HepG2 (cell line): Measurements from ENCODE around the gene NTRK2. TPM values are rescaled to one million over a fixed set of nuclear protein-coding genes. Genes with fewer than 3 reads are reported as not detected.

Experiments used
- ATAC-seq: fragments of 200-7000 bp; cut with Tn5 transposase; 3 replicates; pipeline ENCODE4 v1.9.1; 2020; ENCODE audit warnings: mild to moderate bottlenecking, moderate library complexity
- BruUV-seq: library from RNA; stranded (reverse); fragments of 400-500 nt; replicated peaks from 2 replicates; lab custom pipeline; 2021; lab: Mats Ljungman, UMichigan
- CTCF ChIA-PET: fragments of 300-600 bp; formaldehyde crosslinking; extraction: SDS; loops from one replicate; lab custom pipeline; 2021; ENCODE audit warnings: low total read pairs, inconsistent platforms, low intra/inter-chr PET ratio; lab: Yijun Ruan, JAX
- POLR2A ChIA-PET: fragments of 350-600 bp; sonication (Branson Sonifier 250); formaldehyde crosslinking; loops from one replicate; lab custom pipeline; 2020; ENCODE audit warnings: antibody characterized with exemption, inconsistent platforms; lab: Yijun Ruan, JAX
- DNase-seq: peaks from one replicate; pipeline ENCODE4 v3.0.0-alpha.2; 2015; ENCODE audit warnings: low spot score
- FAIRE-seq: peaks from 3 replicates; lab custom pipeline; 2011; peaks lifted over from hg19 to GRCh38; lab: Jason Lieb, UNC
- H2AFZ ChIP-seq: one replicate; pipeline ENCODE4 v1.6.1; 2011; ENCODE audit warnings: low read length, inconsistent platforms
- H3K27ac ChIP-seq: fragments of 300-600 bp; 3 replicates; pipeline ENCODE4 v1.8.0; 2011; ENCODE audit warnings: mixed run types, mild to moderate bottlenecking, mixed read lengths, low read length, inconsistent platforms; ENCODE audit not compliant: insufficient read depth; ENCODE audit errors: extremely low read length
- H3K27me3 ChIP-seq, 2 experiments: fragments of 200-600 bp in 1 of 2; 2 replicates in 1 of 2; 3 replicates in 1 of 2; pipeline versions ENCODE4 v1.6.0 to v1.8.0; 2011; ENCODE audit warnings: low read length in 2 of 2, mild to moderate bottlenecking in 2 of 2, moderate library complexity in 2 of 2, inconsistent platforms in 1 of 2; ENCODE audit not compliant: insufficient read depth in 2 of 2, control insufficient read depth in 1 of 2
- H3K36me3 ChIP-seq, 2 experiments: fragments of 200-600 bp in 1 of 2; replicated peaks in 1 of 2; 2 replicates in 1 of 2; 3 replicates in 1 of 2; pipeline versions ENCODE4 v1.5.1 to v1.8.0; 2011; ENCODE audit warnings: low read length in 2 of 2, inconsistent platforms in 1 of 2; ENCODE audit not compliant: insufficient read depth in 2 of 2, control insufficient read depth in 1 of 2
- H3K4me1 ChIP-seq: 2 replicates; pipeline ENCODE4 v1.5.1; 2012; ENCODE audit warnings: low read length, inconsistent platforms; ENCODE audit not compliant: insufficient read depth
- H3K4me2 ChIP-seq: 2 replicates; pipeline ENCODE4 v1.6.0; 2011; ENCODE audit warnings: low read depth, low read length, inconsistent platforms
- H3K4me3 ChIP-seq, 3 experiments: fragments of 200-600 bp in 1 of 3; sonication (generic), shearing (Covaris generic) in 1 of 3; replicated peaks in 1 of 3; 2 replicates each; pipeline ENCODE4 v1.5.1; 2011 to 2016; ENCODE audit warnings: low read length in 3 of 3, inconsistent platforms in 2 of 3, low read depth in 2 of 3, mild to moderate bottlenecking in 2 of 3, control low read depth in 1 of 3, mixed read lengths in 1 of 3; ENCODE audit not compliant: insufficient read depth in 1 of 3
- H3K79me2 ChIP-seq: one replicate; pipeline ENCODE4 v1.6.1; 2011; ENCODE audit warnings: low read length, inconsistent platforms; ENCODE audit not compliant: insufficient read depth
- H3K9ac ChIP-seq: 2 replicates; pipeline ENCODE4 v1.6.0; 2011; ENCODE audit warnings: mild to moderate bottlenecking, low read depth, low read length, inconsistent platforms; ENCODE audit not compliant: insufficient read depth
- H3K9me3 ChIP-seq: 2 replicates; pipeline ENCODE4 v1.5.1; 2012; ENCODE audit warnings: mild to moderate bottlenecking, low read length
- H4K20me1 ChIP-seq: 2 replicates; pipeline ENCODE4 v1.6.0; 2011; ENCODE audit warnings: inconsistent platforms, mild to moderate bottlenecking, low read length, moderate library complexity; ENCODE audit not compliant: insufficient read depth
- HNF4A ChIP-seq: sonication (generic); formaldehyde crosslinking; IDR thresholded peaks from 2 replicates; pipeline ENCODE4 v1.4.0; 2020; ENCODE audit warnings: missing genetic modification reagents
- JUNB ChIP-seq: sonication (generic); formaldehyde crosslinking; IDR thresholded peaks from 2 replicates; pipeline ENCODE4 v1.8.0; 2022; ENCODE audit warnings: missing genetic modification reagents, mild to moderate bottlenecking, borderline replicate concordance
- PHB2 ChIP-seq: fragments of 450-650 bp; IDR thresholded peaks from 2 replicates; pipeline ENCODE4 v1.6.1; 2018; ENCODE audit not compliant: partially characterized antibody
- TSC22D2 ChIP-seq: sonication (generic); formaldehyde crosslinking; IDR thresholded peaks from 2 replicates; pipeline ENCODE4 v1.5.1; 2020; ENCODE audit warnings: missing genetic modification reagents, mild to moderate bottlenecking, borderline replicate concordance
- YY1 ChIP-seq: IDR thresholded peaks from 2 replicates; pipeline ENCODE4 v1.6.1; 2011; ENCODE audit warnings: low read length, low read depth, moderate library complexity, mild to moderate bottlenecking; ENCODE audit not compliant: insufficient read depth, insufficient replicate concordance
- ZNF232 ChIP-seq: sonication (generic); formaldehyde crosslinking; IDR thresholded peaks from 2 replicates; pipeline ENCODE4 v1.4.0; 2020; ENCODE audit warnings: missing genetic modification reagents, borderline replicate concordance
- ZNF652 ChIP-seq: IDR thresholded peaks from 2 replicates; pipeline ENCODE4 v1.6.1; 2016; ENCODE audit warnings: low read depth, borderline replicate concordance
- ZNF746 ChIP-seq: sonication (generic); formaldehyde crosslinking; IDR thresholded peaks from 2 replicates; pipeline ENCODE4 v1.8.0; 2022; ENCODE audit warnings: mild to moderate bottlenecking, missing genetic modification reagents
- ZNF850 ChIP-seq: sonication (generic); formaldehyde crosslinking; conservative IDR thresholded peaks from 2 replicates; pipeline ENCODE4 v1.9.0; 2021; ENCODE audit warnings: mild to moderate bottlenecking, missing genetic modification reagents
- WGBS: methylation state at CpG from one replicate; pipeline ENCODE4 v1.1.6; 2017; ENCODE audit warnings: low lambda C conversion rate; 5-methylcytosine and 5-hydroxymethylcytosine counted together
- in situ Hi-C: cut with HindIII; loops from 2 replicates; pipeline ENCODE4 v1.10.0; 2017; ENCODE audit warnings: low pct_unique_long_range_greater_than_20kb; ENCODE audit not compliant: extremely low pct_ligation_motif_present
- intact Hi-C: fragments of 100-400 bp; cut with micrococcal nuclease; formaldehyde crosslinking; loops from one replicate; pipeline ENCODE4 v1.10.0; 2022; ENCODE audit not compliant: unreplicated experiment
- polyA plus RNA-seq, 8 experiments: library from polyadenylated mRNA; depleted of rRNA in 3 of 8; stranded (reverse) in 7 of 8; unstranded in 1 of 8; fragments of >200 nt; fragmentation: Illumina TruSeq in 4 of 8; extraction: Trizol in 4 of 8; gene quantifications; 2 replicates each; pipeline versions ENCODE4 v1.2.1 to v1.2.3, GENCODE V29; 2011 to 2016; ENCODE audit warnings: low read depth in 4 of 8, missing spikeins in 1 of 8, mixed read lengths in 1 of 8; ENCODE audit not compliant: insufficient read depth in 1 of 8
- total RNA-seq, 5 experiments: library from RNA; depleted of rRNA; stranded (reverse); fragments of >200 nt; fragmentation: Illumina TruSeq; extraction: Trizol; gene quantifications; 2 replicates each; pipeline ENCODE4 v1.2.3, GENCODE V29; 2016; ENCODE audit warnings: low read depth in 1 of 5
- TF ChIP-seq, protein P1 (sequence below): sonication (generic); formaldehyde crosslinking; IDR thresholded peaks from 2 replicates; pipeline ENCODE4 v1.4.0; 2020; ENCODE audit warnings: missing genetic modification reagents
- TF ChIP-seq, protein P2 (sequence below), 2 experiments: sonication (generic) in 1 of 2; formaldehyde crosslinking in 1 of 2; IDR thresholded peaks; 2 replicates each; pipeline versions ENCODE4 v1.5.1 to v1.6.1; 2011 to 2020; ENCODE audit warnings: borderline replicate concordance in 1 of 2, low read depth in 1 of 2, low read length in 1 of 2, mild to moderate bottlenecking in 1 of 2, missing genetic modification reagents in 1 of 2, moderate library complexity in 1 of 2
- TF ChIP-seq, protein P3 (sequence below): sonication (generic); formaldehyde crosslinking; IDR thresholded peaks from 2 replicates; pipeline ENCODE4 v1.5.1; 2020; ENCODE audit warnings: missing genetic modification reagents, mild to moderate bottlenecking, borderline replicate concordance
- TF ChIP-seq, protein P4 (sequence below): sonication (generic); formaldehyde crosslinking; IDR thresholded peaks from 2 replicates; pipeline ENCODE4 v1.4.0; 2020; ENCODE audit warnings: mild to moderate bottlenecking, missing genetic modification reagents

NTRK2 gene
- total and polyA plus RNA-seq, 2 of the 13 experiments (the other 11 are each of a cell fraction or from before 2014, with no cell fraction given): not detected

DNA sequence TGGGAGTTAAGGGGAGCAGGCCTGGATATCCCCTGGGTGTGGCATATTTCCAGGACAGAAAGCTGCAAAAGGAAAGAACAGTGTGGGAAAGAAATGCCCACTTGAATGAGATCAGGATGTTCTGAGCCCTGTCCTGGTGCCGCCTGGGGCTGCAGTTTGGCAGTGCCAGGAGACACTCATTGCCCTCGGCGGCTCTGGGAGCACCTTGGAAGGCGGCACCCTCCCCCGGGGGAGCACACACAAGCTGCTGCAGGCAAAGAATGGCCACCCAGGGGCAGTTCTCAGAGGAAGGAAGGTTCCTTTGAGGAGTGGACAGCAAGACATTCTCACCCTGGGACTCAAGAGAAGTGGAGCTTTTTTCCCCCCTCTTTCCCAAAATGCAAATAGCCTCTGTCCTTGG, 305.3 kb downstream of the NTRK2 start:
- TF ChIP-seq JUNB (CRISPR knock-in tag) (no peak), YY1 (no peak)
- TF ChIP-seq, protein P1, sequence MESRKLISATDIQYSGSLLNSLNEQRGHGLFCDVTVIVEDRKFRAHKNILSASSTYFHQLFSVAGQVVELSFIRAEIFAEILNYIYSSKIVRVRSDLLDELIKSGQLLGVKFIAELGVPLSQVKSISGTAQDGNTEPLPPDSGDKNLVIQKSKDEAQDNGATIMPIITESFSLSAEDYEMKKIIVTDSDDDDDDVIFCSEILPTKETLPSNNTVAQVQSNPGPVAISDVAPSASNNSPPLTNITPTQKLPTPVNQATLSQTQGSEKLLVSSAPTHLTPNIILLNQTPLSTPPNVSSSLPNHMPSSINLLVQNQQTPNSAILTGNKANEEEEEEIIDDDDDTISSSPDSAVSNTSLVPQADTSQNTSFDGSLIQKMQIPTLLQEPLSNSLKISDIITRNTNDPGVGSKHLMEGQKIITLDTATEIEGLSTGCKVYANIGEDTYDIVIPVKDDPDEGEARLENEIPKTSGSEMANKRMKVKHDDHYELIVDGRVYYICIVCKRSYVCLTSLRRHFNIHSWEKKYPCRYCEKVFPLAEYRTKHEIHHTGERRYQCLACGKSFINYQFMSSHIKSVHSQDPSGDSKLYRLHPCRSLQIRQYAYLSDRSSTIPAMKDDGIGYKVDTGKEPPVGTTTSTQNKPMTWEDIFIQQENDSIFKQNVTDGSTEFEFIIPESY (CRISPR knock-in tag): no peak
- H3K9ac ChIP-seq: no peak overlapping the region
- no peaks in the 10 kb centered on the region for H4K20me1 ChIP-seq
- POLR2A ChIA-PET: no interaction called here
- no TSS peak for BruUV-seq
- no peaks in the 10 kb centered on the region for H3K79me2 ChIP-seq
- ATAC-seq (no peak), FAIRE-seq (no peak), DNase-seq (no peak)
- WGBS: 0% methylated on average over 2 of the region's 5 CpGs
- H3K4me1 ChIP-seq: no peaks in the 10 kb centered on the region
- CTCF ChIA-PET: no interaction called here
- no peaks in the 10 kb centered on the region for H3K27me3 ChIP-seq
- H3K27ac ChIP-seq: no peak overlapping the region
- intact Hi-C loops (no loop called here), in situ Hi-C loops (loop anchor here (25.0 kb wide), 1 partner anchor 588 kb away; no protein-coding TSS in a partner anchor)
- no peak overlapping the region for H3K4me2 ChIP-seq
- no peaks in the 10 kb centered on the region for H3K36me3 ChIP-seq
- no peak overlapping the region for H2AFZ ChIP-seq
- no peaks in the 10 kb centered on the region for H3K9me3 ChIP-seq
- no peak overlapping the region for H3K4me3 ChIP-seq

DNA sequence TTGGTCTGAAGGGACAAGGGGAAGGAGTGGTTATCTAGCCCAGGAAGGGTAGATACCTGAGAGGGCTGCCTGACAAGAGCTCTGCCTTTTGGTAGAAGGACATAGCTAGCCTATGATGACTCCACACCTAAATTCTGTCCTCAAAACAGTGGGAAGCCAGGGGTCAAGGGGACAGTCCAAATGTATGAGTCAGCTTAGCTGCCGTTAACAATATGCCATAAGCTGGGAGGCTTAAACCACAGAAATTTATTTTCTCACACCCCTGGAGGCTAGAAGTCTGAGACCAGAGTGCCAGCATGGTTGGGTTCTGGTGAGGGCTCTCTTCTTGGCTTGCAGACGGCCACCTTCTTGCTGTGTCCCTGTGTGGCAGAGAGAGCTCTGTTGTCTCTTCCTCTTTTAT, 306.4 kb downstream of the NTRK2 start:
- Histone ChIP-seq H4K20me1 (no peaks in the 10 kb centered on the region), H3K27me3 (no peaks in the 10 kb centered on the region), H3K27ac (no peak overlapping the region), H3K4me3 (no peak overlapping the region), H3K9ac (no peak overlapping the region), H2AFZ (no peak overlapping the region), H3K4me1 (no peaks in the 10 kb centered on the region), H3K4me2 (no peak overlapping the region), H3K9me3 (no peaks in the 10 kb centered on the region), H3K36me3 (no peaks in the 10 kb centered on the region), H3K79me2 (no peaks in the 10 kb centered on the region)
- 0% methylated on average over 1 of the region's 2 CpGs for WGBS
- ATAC-seq (no peak), FAIRE-seq (no peak), DNase-seq (no peak)
- no TSS peak for BruUV-seq
- in situ Hi-C loops: no loop called here
- ChIA-PET POLR2A (no interaction called here), CTCF (no interaction called here)
- intact Hi-C loops: no loop called here
- no peak for TF ChIP-seq PHB2
- TF ChIP-seq ZNF652 (CRISPR knock-in tag): no peak
- TF ChIP-seq ZNF850 (CRISPR knock-in tag): no peak
- TF ChIP-seq, protein P2, sequence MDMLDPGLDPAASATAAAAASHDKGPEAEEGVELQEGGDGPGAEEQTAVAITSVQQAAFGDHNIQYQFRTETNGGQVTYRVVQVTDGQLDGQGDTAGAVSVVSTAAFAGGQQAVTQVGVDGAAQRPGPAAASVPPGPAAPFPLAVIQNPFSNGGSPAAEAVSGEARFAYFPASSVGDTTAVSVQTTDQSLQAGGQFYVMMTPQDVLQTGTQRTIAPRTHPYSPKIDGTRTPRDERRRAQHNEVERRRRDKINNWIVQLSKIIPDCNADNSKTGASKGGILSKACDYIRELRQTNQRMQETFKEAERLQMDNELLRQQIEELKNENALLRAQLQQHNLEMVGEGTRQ (IDR thresholded peaks at IDR 0.05; ENCODE audit: low read depth, low read length): no peak
- TF ChIP-seq, protein P2 (CRISPR knock-in tag; IDR thresholded peaks at IDR 0.05; ENCODE audit: borderline replicate concordance): no peak
- TF ChIP-seq ZNF232 (CRISPR knock-in tag): no peak
- no peak for TF ChIP-seq TSC22D2 (CRISPR knock-in tag)
- TF ChIP-seq HNF4A (CRISPR knock-in tag): no peak
- TF ChIP-seq, protein P3, sequence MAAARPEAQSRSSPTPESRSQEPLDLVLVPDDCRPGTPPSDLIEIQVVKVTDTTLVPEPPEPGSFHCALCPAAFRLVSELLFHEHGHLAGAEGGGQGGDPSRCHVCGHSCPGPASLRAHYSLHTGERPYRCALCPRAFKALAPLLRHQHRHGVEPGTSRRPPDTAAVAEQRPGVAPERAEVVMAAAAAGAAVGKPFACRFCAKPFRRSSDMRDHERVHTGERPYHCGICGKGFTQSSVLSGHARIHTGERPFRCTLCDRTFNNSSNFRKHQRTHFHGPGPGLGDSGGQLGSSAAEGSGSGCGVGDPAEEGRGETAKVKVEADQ (CRISPR knock-in tag): no peak
- TF ChIP-seq, protein P4, sequence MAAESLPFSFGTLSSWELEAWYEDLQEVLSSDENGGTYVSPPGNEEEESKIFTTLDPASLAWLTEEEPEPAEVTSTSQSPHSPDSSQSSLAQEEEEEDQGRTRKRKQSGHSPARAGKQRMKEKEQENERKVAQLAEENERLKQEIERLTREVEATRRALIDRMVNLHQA (CRISPR knock-in tag): no peak
- TF ChIP-seq ZNF746 (CRISPR knock-in tag): no peak
